Right lobe of liver (tissue), 6 donors: Measurements from ENCODE around the gene TNFSF13. TPM values are rescaled to one million over a fixed set of nuclear protein-coding genes. Genes with fewer than 3 reads are reported as not detected.

Experiments used
- ATAC-seq, 4 donors: fragments of 200-7000 bp; cut with Tn5 transposase; one replicate each; pipeline ENCODE4 v1.9.1; 2020; ENCODE audit warnings: mild to moderate bottlenecking in 4 of 4, moderate library complexity in 4 of 4
- DNase-seq, 3 donors: peaks; one replicate each; pipeline ENCODE4 v3.0.0-alpha.2; 2020
- H3K27ac ChIP-seq, 3 donors: fragments of 200-600 bp; one replicate each; pipeline ENCODE4 v1.8.0; 2022
- H3K27me3 ChIP-seq, 2 donors: fragments of 200-600 bp; one replicate each; pipeline ENCODE4 v1.8.0; 2022
- H3K36me3 ChIP-seq, 4 donors: fragments of 200-600 bp; sonication (generic) in 1 of 4; one replicate each; pipeline versions ENCODE4 v1.5.1 to v1.8.0; 2017 to 2022; ENCODE audit warnings: control low read depth in 1 of 4
- H3K4me1 ChIP-seq, 4 donors: fragments of 200-600 bp; sonication (generic) in 1 of 4; one replicate each; pipeline versions ENCODE4 v1.5.1 to v1.8.0; 2017 to 2022; ENCODE audit warnings: control low read depth in 1 of 4
- H3K4me3 ChIP-seq, 3 donors: fragments of 200-600 bp; one replicate each; pipeline ENCODE4 v1.8.0; 2022
- H3K9me3 ChIP-seq, 4 donors: fragments of 200-600 bp; sonication (generic) in 1 of 4; one replicate each; pipeline versions ENCODE4 v1.5.1 to v1.8.0; 2017 to 2022; ENCODE audit warnings: control low read depth in 1 of 4
- CTCF ChIP-seq, 4 donors: fragments of 200-600 bp in 3 of 4; fragments of 450-650 bp in 1 of 4; IDR thresholded peaks; one replicate each; pipeline versions ENCODE4 v1.5.1 to v1.8.0; 2016 to 2022; ENCODE audit warnings: antibody characterized with exemption in 4 of 4, mild to moderate bottlenecking in 2 of 4
- POLR2A ChIP-seq: fragments of 450-650 bp; IDR thresholded peaks from one replicate; pipeline ENCODE4 v1.6.1; 2017; ENCODE audit warnings: antibody characterized with exemption, mild to moderate bottlenecking
- WGBS: methylation state at CpG from one replicate; pipeline ENCODE4 v1.1.6; 2018; ENCODE audit warnings: low coverage, low lambda C conversion rate; ENCODE audit not compliant: insufficient coverage; ENCODE audit errors: missing lambda C conversion rate; 5-methylcytosine and 5-hydroxymethylcytosine counted together
- intact Hi-C, 2 donors: fragments of 100-400 bp; cut with DNase I; formaldehyde crosslinking; loops; one replicate each; pipeline versions ENCODE4 v1.11.2 to v1.14.1; 2022
- total RNA-seq, 6 experiments: library from RNA; depleted of rRNA in 2 of 6; stranded (reverse); fragments of >200 nt in 2 of 6; fragmentation: NEBNext Ultra II Directional in 3 of 6; extraction: Animal tissue kit (Norgen Biotek cat#: 25700) in 3 of 6; gene quantifications; one replicate each; pipeline versions ENCODE4 v1.1.0 to v1.2.4, GENCODE V29; 2016 to 2023
- donor health status: DM: no; HTN: yes; CAD: no.
- donor health status: DM: no; HTN: no; CAD: no.
- donor health status: DM: no; HTN: no; CAD: no.
- donor health status: DM: no; HTN: yes; CAD: no.
- donor health status: DM: no; HTN: yes; CAD: no.

Gene TNFSF13
- total RNA-seq, 6 experiments from 2014 or later, result 4.3 to 13.0 (median 6.2) TPM

- Histone ChIP-seq H3K4me3 (peak within 1 kb of the TSS in 1 of 3 donors; percentile 4), H3K36me3 (peaks cover 4 to 48% (median 19%) of the 10 kb centered on the region in 4 donors), H3K4me1 (peaks cover 0 to under 1% (median under 1%) of the 10 kb centered on the region in 4 donors), H3K9me3 (no peaks in the 10 kb centered on the region), H3K27ac (no peak within 1 kb of the TSS), H3K27me3 (no peaks in the 10 kb centered on the region)
- TF ChIP-seq POLR2A (no peak), CTCF (IDR thresholded peaks at IDR 0.05) (no peak)
- ATAC-seq, result peak in 1 of 4 donors; percentile 6
- intact Hi-C loops, result loop anchor here in 1 of 2 donors (10.0 kb wide), 1 partner anchor 85 kb away; no protein-coding TSS in a partner anchor
- DNase-seq, result no peak
- WGBS, result 33% methylated on average over 2 of the region's 24 CpGs
These were observed 31.5 kb downstream of the TNFSF13 start, which contains the start of gene SOX15 for GRCh38 chr17:7589891-7590691. Gene SOX15 (minus strand): TSS chr17:7590094. CDS start chr17:7589676, 418 bp downstream.

- WGBS, result 93% methylated on average over 3 of the region's 4 CpGs
- Histone ChIP-seq H3K9me3 (no peaks in the 10 kb centered on the region), H3K4me1 (no peaks in the 10 kb centered on the region), H3K27me3 (no peaks in the 10 kb centered on the region), H3K36me3 (peaks cover 4 to 55% (median 23%) of the 10 kb centered on the region in 4 donors), H3K4me3 (no peak overlapping the region), H3K27ac (no peak overlapping the region)
- TF ChIP-seq CTCF (IDR thresholded peaks at IDR 0.05) (no peak), POLR2A (no peak)
- no peak for DNase-seq
- no peak for ATAC-seq
- intact Hi-C loops, result loop anchor here in 1 of 2 donors (10.0 kb wide), 1 partner anchor 84 kb away; no protein-coding TSS in a partner anchor
These were observed 32.2 kb downstream of the TNFSF13 start for GRCh38 chr17:7590743-7591142.

- no peaks in the 10 kb centered on the region for H3K9me3 ChIP-seq
- peaks cover 4 to 63% (median 26%) of the 10 kb centered on the region in 4 donors for H3K36me3 ChIP-seq
- DNase-seq (no peak), ATAC-seq (no peak)
- TF ChIP-seq CTCF (IDR thresholded peaks at IDR 0.05), result no peak
- TF ChIP-seq POLR2A, result no peak
- WGBS, result 60% methylated on average over 1 of the region's 5 CpGs
- intact Hi-C loops, result loop anchor here in 1 of 2 donors (10.0 kb wide), 1 partner anchor 83 kb away; no protein-coding TSS in a partner anchor
- no peak overlapping the region for H3K4me3 ChIP-seq
- no peaks in the 10 kb centered on the region for H3K4me1 ChIP-seq
- no peak overlapping the region for H3K27ac ChIP-seq
- no peaks in the 10 kb centered on the region for H3K27me3 ChIP-seq
These were observed 33.0 kb downstream of the TNFSF13 start for GRCh38 chr17:7591596-7591995.

GRCh38 chr17:7592422-7593021 is 34.0 kb downstream of the TNFSF13 start:
- Histone ChIP-seq H3K27me3 (no peaks in the 10 kb centered on the region), H3K36me3 (peaks cover 4 to 67% (median 29%) of the 10 kb centered on the region in 4 donors), H3K27ac (no peak overlapping the region), H3K9me3 (no peaks in the 10 kb centered on the region), H3K4me1 (no peaks in the 10 kb centered on the region), H3K4me3 (no peak overlapping the region)
- 86% methylated on average over 13 of the region's 23 CpGs for WGBS
- no peak for DNase-seq
- intact Hi-C loops, result loop anchor here in 1 of 2 donors (10.0 kb wide), 1 partner anchor 82 kb away; no protein-coding TSS in a partner anchor
- no peak for ATAC-seq
- TF ChIP-seq POLR2A (no peak), CTCF (IDR thresholded peaks at IDR 0.05) (no peak)
